IPS DF 4.7 (cell line): ENCODE results near the gene CEP78.
"Not testable (repeated sequence)": the region's sequence is repeated elsewhere in the genome, so short reads cannot be mapped to it uniquely, and the experiment has no call there.

Source experiments
- DNase-seq: peaks from one replicate; pipeline ENCODE4 v3.0.0-alpha.2; 2013; ENCODE audit warnings: low spot score; ENCODE audit errors: extremely low read depth

The CEP78 gene

DNA sequence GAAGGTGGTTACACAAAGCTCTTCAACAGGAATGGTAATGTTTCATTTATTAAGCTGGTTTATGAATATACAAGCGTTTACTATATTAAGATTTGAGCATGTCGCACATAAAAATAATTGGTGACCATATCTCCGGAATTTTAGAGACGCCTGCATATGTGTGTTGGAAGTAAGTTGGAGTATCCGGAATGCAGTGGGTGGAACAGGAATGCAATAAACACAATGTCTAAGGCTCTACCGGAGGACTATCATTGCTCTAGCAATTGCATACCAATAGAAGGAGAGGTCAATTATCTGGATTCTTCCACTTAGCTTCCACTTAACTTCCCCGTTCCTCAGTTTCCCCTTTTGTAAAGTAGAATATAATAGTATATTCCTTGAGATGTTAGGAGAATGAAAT lies 1.1 kb upstream of the CEP78 start:
- DNase-seq: no peak

DNA sequence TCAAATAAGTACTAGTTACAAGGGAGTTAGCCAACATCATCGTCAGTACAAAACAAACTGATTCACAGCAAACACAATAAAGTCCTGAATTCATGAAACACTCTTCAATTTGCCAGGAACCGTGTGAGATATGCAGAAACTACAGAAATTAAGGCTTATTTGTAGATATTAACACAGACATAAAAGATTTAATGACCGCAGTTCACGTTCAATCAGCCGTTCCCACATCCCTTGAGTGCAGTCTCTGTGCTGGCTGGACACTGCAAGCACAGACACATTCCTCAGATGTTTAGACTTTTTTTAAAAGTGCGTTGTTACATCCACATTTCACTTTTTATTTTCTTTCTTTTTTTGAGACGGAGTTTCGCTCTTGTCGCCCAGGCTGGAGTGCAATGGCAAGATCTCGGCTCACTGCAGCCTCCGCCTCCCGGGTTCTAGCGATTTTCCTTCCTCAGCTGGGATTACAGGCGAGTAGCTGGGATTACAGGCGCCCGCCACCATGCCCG lies 566 bp upstream of the CEP78 start:
- no peak for DNase-seq

DNA sequence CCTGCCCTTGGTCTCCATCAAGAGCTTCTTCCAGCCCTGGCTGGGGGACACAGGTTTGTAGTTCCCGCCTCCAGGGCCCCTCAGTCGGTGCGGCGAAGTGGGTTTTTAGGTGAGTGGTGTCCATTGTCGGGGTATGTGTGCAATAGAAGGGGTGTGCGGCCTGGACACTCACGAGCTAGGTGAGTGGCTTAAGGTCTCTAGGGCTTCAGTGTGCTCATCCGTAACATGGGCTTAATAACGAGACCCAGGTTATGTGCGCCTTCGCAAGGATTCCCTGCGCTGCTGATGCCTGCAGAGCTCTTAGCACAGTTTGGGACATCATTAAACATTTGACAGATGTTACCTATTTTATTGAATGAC lies 656 bp downstream of the CEP78 start:
- DNase-seq: no peak

DNA sequence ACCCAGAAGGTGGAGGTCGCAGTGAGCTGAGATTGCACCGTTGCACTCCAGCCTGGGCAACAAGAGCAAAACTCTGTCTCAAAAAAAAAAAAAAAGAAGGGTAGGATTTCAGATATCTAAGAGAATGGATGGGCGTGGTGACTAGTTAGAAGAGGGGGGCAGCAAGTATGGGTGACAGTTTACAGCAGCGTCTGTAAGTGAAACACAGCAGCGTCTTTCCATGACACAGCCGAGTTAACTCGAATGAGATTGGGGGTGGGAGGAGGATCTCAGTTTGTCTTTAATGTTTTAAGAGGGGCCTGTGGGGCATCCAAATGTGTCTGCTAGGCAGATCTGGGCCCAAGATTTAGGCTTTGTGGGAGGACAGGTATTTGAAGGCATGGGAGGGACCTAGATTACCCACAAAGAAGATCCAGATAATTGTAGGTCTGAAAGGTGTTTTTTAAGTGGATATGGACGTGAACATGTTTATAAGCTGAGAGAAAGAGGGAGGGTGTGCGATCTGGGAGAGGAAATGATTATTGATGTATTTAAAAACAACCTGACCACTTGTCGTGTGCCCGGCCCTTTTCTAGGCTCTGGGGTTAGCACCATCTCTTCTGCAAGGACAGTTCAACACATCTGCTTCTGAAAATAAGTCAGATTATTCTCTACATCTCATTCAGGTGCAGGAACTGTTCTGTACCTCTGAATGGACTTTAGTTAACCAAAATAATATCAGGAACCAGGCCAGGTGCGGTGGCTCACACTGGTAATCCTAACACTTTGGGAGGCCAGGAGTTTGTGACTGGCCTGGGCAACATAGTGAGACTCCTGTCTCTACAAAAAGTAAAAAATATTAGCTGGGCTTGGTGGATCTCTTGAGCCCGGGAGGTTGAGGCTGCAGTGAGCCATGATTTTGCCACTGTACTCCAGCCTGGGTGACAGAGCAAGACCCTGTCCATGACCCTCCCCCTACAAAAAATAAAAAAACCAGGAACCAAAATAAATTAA lies 2.5 kb downstream of the CEP78 start:
- DNase-seq: no peak

DNA sequence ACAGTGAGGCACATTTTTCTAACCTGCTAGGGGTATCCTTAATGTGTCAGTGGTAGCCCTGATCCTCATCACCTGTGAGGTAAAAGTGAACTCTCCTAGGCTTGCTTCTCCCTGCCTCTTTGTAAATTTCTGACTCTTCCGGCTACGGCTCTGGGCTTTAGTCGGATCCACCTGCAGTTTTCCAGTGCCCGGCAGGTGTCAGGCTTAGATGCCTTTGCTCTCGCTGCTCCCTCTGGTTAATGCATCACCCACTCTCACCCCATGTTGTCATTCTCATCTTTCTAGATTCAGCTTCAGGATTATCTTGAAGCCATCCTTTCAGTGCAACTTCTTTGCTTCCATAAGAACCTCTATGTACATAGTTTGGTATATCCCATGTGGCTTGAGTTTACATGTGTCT lies 3.6 kb downstream of the CEP78 start:
- no peak for DNase-seq

DNA sequence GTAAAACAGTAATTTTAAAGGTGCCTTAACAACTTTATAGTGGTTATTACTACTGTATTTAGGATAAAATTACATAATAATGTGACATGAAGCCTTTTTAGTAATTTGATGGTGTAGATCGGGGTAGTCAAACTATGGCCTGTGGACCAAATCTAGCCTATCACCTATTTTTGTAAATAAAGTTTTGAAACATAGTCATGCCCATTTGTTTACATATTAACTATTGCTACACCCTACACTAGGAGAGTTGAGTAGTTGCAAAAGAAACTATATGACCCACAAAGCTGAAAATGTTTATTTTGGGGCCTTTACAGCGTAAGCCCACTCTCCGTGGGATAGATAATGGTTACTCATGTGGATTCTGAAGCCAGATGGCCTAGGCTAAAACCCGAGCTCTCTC lies 6.2 kb downstream of the CEP78 start:
- no peak for DNase-seq

DNA sequence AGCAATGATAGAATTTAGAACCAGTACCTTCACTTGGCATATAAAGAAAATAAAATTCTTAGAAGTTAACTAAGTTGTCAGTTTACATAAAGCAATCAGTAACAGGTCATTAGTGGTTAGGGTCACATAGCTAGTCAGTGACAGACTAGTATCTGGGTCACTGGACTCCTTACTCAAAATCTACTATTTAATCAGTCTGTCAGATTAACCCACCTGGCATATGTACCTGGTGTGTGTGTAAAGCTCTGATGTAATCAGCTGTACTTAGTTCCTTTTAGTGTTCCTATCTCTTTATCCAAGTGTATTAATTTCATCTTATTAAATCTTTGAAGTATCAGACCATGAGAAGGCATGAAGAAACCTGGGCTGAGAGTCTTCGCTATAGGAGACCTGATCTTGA lies 7.3 kb downstream of the CEP78 start:
- DNase-seq: no peak

DNA sequence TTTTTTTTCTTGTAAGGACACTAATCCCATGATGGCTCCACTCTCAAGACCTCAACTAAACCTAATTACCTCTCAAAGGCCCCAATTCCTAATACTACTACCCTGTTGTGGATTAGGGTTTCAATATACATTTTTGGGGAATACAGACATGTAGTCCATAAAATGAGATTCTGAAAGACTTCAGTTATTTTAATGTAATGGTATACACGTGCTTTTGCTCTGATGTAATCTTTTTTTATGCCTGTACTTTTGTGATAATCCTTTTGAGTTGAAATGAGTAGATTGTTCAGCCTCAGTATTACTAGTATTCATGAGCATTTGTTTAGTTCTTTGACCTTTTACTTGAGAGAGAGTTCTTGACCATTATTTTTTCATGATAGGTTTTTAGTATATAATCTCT lies 9.5 kb downstream of the CEP78 start:
- no peak for DNase-seq

DNA sequence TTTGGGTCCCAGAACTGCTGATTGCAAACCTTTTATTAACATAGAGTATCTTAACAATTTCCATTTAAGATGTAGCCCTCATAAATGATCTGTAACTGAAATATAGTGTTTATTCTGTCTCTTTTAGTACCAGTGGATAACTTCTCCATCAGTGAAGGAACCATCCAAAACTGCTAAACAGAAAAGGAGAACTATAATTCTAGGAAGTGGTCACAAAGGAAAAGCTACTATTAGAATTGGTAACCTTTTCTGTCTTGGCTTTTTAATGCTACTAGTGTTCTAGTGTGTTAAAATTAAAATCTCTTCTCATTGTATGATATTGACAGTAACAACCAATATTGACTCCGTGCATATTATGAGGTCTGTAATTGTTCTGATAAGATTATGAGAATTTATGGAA lies 12.8 kb downstream of the CEP78 start:
- no peak for DNase-seq

DNA sequence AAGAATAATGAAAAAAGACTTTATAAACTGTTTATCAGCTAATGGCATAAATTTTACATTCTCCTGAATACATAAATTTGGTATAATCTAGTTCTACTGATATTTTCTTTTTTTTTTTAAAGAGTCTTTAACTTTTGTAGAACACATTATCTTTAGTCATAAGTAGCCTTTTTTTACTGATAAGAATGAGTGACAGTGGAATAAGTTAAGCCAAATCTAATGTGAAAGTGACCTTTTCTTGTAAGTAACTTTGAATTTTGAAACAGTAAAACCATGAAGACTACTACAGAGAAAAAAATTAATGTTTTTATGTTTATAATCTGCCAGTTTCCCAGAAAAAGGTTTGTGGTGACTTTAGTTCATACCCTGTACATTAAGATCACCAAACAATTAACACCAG lies 13.7 kb downstream of the CEP78 start:
- DNase-seq: no peak

DNA sequence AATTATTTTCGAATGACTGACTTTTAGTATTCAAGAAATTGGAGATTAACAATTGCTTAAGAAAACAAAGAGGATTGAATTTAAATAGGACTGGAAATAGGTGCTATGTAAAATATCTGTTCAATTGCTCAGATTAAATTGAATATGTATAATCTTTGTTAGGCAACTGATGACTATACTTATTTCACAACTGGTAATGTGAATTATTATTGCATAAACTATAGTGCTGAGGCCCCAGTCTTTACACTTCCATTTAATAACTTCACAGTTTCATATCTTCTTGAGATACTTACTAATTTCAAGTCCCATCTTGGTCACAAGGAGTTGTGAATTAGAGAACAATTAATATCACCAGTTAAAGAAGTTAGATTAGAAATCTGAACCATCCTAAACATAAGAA lies 16.7 kb downstream of the CEP78 start:
- no peak for DNase-seq

DNA sequence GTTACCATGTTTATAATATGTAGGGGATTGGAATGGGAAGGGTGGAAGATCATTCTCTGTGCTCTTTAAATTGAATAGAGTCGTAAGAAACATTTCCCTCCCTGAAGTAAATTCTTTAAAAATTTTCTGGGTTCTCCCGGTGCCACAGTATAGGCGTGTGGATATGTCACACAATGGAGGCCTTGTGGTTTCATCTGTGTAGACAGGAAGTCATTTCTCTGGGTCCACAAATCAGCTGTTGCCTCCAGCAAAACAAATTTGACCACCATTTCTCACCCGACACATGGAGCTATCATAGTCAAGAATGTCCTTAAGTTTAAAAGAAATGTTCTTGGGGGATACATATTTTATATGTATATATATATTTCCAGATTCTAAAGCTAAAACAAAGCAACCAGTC lies 17.4 kb downstream of the CEP78 start:
- no peak for DNase-seq

DNA sequence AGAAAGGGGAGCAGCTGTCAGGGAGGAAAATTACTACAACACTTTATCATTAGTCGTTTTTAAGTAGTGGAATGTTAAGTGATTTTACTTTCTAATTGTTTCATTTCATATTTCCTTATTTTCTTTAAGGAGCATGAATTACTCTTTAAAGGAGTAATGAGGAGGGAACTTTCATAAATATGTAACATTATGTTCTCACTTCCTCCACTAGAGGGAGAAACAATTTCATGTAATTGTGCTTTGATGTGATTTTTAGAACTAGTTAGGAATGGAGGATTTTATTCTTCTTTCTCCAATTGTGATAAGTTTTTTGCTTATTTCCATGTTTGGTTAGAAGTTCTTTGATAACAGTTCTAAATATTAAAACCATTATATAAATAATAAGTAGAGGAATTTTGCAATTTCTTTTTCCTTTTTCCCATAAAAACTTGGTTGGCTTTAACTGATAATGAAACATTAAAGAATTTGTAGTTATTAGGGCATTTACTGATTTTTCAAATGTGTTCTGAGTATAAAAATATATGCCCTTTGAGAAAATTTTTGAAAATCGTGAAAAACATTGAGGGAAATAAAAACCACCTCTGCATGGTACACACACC lies 25.6 kb downstream of the CEP78 start:
- no peak for DNase-seq

DNA sequence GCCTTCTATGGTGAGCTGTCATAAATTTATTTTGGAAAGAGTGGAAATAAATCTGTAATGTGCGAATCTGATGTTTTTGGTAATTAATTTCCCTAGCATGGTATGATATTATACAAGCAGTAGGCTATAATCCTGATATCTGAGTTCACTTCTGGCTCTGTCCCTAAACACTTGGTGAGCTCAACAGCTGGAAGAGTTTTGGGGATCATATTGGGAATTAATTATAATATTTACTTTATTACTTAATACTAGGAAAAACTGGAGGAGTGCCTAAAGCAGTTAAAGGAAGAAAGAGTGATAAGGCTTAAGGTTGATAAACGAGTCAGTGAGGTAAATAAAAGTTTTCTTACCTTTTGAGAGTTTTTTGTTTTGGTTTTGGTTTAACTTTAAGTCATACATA lies 26.8 kb downstream of the CEP78 start:
- DNase-seq: no peak

DNA sequence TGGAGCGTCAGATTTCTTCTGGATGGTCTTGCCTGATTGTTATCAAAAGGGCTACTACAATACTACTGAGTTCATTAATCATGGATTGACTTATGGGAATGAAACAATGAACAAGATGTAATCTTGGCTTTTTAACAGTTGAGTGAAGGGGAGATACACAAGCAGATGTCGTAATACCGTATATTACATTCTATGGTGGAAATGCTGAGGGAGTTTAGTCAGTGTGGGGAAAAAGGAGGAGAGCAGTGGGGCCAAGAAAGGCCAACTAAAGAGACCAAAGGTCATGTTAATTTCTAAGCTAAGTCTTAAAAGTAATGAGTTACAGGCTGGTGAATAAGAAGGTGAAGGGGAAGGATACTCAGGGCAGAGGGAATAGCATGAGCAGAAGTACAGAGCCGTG lies 32.0 kb downstream of the CEP78 start:
- DNase-seq: no peak

DNA sequence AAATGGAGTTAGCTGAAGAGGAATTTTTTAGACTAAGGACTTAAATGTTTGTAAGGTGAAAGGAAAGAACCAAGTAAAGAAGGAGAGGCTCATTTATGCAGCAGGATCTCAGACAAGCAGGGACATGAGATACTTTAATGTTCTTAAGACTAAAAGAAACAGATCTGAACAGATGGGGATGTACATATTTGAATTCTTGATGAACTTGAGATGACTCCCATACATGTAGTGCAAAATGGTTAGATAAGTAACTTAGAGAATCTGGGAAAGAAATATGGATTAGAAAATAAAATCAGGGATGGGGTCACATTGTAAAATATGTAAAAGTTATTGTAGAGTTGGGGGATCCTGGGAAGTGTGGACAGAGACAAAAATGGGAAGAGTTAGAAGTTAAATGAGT lies 33.9 kb downstream of the CEP78 start:
- DNase-seq: no peak

DNA sequence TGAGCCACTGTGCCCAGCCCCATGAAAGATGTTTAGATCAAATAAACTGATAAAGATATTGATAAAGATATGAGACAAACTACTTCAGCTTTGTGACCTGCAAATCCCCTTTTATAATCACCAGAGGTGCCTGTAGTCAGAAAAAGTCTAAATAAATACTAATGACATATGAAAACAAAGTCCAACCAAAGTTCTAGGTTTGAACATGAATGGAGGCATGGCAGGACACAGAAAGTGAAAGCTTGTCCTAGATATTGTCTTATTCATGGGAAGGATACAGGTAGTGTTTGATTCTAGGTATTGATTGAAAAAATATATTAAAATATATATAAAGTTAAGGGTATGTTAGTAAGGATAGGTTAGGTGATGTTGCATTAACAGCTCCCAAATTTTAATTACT lies 36.4 kb downstream of the CEP78 start:
- DNase-seq: no peak

DNA sequence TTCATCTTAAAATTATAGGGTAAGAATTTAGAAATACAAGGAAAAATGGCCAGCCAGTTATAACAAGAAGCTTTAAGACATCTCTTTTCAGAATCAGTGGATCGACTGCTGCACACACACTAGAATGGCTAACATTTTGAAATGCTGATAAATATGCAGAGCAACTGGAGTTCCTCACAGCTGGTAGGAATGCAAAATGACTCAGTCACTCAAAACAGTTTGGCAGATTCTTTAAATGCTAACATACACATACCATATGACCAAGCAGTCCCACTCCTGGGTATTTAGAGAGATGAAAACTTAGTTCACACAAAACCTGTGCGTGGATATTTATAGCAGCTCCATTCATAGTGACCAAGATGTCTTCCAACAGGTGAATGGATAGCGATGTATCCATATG lies 37.9 kb downstream of the CEP78 start:
- no peak for DNase-seq

DNA sequence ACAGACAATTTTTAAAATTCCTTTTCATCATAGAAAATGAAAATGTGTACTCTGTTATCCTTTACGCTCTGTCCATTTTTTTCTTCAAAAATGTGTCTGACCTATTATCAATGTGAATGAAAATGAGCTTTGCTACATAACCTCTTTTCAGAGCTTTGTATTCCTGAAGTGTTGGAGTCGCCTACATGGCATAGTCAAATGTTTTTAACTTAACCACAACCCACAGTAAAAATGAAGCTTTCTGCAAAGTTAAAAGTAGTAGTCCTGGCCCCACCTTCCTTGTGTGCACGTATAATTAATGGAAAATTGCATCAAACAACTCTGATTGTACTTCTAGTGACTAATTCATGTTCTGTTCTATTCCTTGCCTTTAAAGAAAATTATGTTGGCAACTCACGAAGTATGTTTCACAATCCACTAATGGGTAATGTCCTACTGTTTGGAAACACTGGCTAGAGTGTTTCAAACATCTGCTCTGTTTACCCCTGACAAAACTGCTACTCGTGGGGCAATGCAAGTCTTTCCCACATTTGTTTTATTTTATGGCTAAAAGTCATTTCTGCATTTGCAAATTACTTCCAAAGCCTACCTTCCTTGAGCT lies 42.4 kb downstream of the CEP78 start:
- DNase-seq: no peak

DNA sequence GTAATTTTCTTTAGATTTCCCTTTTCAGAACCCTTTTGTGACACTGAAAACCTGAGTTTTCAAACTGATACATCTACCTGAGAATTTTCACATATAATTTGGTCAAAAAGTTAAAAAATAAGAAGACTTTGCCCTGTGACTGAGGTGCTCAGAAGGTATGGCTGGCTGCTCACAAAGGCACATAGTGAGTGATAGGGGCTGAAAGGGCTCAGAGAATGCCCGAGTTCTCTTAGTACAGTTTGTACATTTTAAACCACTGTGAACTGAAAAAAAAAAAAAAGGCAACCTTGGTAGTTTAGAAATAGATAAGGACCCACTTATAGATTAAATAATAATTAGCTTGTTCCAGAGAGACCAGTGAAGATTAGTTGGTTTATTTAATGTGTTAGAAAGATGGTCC lies 42.9 kb downstream of the CEP78 start:
- no peak for DNase-seq

DNA sequence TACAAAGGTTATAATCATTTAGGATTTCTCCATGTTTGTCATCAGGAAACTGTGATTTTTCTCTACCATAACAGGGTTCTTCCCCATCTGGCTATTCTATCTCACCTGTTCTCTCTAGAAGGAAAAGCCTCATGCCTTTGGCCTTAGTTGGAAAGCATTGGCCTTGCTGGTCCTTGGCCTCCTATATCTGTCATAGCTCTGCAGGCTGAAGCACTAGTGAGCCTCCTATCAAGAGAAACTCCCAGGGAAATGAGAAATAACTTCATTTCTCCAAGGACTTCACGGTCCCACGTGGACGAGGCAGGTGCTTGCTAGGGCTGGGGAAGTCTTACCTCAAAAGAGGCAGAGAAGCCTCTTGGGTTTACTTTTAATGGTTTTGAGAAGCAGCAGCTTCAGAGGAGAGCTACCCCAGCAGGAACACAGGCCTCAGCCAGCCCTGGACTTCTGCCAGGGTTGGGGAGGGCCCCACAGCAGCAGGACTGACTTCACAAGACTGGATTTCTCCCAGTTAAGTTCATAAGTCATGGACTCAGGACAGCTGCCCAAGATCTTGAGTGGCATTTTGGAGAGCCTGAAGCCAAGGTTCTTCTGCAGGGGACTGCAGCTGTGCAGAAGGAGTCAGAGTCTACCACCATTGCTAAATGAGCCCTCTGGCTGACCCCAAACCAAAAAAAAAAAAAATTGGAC lies 45.2 kb downstream of the CEP78 start:
- no peak for DNase-seq

DNA sequence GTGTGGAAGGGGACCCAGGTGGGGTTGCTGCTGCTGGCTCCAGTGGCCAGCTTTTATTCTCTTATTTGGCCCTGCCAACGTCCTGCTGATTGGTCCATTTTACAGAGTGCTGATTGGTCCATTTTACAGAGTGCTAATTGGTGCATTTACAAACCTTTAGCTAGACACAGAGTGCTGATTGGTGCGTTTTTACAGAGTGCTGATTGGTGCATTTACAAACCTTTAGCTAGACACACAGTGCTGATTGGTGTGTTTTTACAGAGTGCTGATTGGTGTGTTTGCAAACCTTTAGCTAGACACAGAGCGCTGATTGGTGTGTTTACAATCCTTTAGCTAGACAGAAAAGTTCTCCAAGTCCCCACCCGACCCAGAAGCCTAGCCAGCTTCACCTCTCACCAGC lies 48.3 kb downstream of the CEP78 start:
- not testable (repeated sequence) for DNase-seq
